Measurements from ENCODE around the gene TNFRSF11A.

DNA sequence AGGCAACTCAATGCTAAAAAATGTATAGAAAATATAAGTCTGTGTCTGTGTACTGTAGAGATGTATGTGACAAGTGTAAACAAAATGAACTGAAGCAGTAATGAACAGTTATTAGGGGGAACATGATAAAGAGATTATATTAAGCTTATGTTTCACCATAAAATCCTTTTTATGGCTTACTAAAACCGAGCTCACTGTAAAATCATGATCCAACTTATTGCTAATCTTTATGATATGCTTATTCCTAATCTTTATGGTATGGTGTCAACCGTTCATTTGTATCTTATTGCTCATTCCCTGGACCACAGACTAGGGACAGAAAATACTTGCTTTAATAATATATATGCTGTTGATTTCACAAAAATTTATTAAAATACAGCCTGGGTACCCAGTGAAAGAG lies 62.1 kb downstream of the TNFRSF11A start:
- TF ChIP-seq, protein P1, sequence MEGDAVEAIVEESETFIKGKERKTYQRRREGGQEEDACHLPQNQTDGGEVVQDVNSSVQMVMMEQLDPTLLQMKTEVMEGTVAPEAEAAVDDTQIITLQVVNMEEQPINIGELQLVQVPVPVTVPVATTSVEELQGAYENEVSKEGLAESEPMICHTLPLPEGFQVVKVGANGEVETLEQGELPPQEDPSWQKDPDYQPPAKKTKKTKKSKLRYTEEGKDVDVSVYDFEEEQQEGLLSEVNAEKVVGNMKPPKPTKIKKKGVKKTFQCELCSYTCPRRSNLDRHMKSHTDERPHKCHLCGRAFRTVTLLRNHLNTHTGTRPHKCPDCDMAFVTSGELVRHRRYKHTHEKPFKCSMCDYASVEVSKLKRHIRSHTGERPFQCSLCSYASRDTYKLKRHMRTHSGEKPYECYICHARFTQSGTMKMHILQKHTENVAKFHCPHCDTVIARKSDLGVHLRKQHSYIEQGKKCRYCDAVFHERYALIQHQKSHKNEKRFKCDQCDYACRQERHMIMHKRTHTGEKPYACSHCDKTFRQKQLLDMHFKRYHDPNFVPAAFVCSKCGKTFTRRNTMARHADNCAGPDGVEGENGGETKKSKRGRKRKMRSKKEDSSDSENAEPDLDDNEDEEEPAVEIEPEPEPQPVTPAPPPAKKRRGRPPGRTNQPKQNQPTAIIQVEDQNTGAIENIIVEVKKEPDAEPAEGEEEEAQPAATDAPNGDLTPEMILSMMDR (IDR thresholded peaks at IDR 0.05) = no peak
- TF ChIP-seq EZH2 (IDR thresholded peaks at IDR 0.05; ENCODE audit: borderline replicate concordance, insufficient read depth, low read depth, low read length, poor library complexity, severe bottlenecking) = no peak

Data from B cell (primary cell).